ENCODE results near the gene PPBP.
"Not testable (repeated sequence)": the region's sequence is repeated elsewhere in the genome, so short reads cannot be mapped to it uniquely, and the experiment has no call there.

Gene PPBP

DNA sequence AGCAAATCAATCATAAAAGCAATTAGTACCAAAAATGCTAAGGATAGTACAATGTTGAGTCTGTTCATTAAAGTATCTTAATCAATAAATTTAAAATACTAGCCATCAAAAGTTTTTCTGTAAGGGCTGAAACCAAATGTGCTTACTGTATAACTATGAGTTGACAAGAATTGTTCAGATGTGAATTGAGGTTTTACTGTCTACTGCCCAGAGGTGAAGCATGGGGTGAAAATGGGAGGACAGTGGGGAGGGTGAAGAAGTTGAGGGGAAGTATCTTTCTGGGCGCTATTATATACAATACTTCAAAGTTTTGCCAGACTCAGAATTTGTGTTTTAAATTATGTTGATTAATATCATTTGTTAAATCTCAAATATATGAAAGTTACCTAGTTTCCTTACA, 4.1 kb upstream of the PPBP start:
- DNase-seq (ENCODE audit: low read depth in 3 of 3): no peak

DNA sequence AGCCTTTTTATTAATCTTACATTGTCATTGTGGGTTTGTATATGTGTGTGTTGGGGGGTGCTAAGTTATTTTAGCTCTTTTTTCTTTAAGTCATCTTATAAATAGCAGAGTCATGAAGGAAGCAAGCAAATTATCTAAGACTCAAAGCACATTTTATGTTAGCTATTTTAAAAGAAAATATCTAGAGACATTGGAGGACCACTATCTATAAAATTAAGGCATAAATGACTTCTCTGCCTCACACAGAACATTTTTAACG, 3.7 kb upstream of the PPBP start:
- no peak for DNase-seq (ENCODE audit: low read depth in 3 of 3)

DNA sequence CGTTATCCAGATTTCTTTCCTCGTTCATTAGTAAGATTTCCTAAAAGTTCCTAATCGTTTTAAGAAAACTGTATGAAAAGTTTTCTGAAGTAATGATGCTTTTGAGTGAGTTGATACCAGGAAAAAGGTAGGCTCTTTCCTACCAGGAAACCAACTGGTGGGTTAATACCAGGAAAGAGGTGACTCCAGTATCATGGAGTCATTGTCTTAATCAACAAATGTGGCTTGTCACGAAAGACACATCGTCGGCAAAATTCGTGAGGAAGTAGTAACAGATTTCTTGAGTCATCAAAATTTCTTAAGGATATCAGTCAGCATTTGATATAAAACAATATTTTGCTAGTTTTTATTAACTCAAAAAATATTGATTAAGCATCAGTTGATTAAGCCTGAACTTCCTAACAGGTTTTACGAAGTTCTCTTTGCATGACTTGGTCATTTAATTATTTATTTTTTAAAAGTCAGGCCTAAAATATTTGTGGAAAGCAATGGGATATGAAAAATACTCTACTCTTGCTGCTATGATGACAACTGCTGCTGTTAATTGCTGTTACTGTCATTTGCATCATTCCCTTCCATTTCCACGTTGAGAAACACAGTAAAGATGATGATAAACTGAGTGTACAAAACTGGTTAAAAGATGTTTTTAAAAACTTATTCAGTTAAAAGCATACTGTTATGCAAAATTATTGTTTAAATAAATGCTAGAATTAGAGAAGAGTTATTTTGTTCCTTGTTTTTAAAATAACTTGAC, 3.2 kb upstream of the PPBP start:
- no peak for DNase-seq (ENCODE audit: low read depth in 3 of 3)

DNA sequence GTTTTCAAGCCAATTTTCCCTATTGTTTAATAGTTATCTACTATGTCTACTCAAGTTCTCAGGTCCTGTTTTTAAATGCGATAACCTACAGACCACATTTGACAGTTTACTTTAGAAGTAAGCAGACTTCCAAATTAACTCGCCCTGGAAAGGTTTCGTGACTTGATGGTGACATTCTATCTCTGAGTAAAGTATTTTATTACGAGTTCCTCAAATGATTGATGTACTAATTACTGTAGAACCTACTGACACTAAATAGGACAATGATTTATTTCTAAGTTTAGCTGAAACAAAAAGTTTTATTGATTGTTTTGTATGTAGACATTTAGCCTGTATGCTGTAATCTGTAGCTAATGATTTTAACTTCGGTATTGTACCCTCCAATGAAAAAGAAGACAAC, 1.9 kb upstream of the PPBP start:
- DNase-seq (ENCODE audit: low read depth in 3 of 3): no peak

DNA sequence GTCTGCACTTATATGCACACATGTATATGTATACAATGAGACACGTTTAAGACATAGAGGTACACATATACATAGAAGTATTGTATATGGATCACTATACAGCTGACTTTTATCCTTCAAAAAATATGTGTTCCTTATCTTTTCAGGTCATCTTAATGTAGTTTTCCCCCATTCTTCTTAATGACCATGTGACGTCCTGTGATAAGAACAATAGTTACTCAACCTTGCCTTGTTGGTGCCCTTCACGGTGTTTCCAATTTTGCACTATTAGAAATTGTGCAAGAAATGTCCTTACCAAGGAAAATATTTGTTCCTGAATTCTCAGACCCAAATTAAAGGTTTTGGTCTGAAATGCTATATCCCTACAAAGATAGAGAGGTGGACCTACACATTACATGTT, 1.0 kb upstream of the PPBP start:
- no peak for DNase-seq (ENCODE audit: low read depth in 3 of 3)

DNA sequence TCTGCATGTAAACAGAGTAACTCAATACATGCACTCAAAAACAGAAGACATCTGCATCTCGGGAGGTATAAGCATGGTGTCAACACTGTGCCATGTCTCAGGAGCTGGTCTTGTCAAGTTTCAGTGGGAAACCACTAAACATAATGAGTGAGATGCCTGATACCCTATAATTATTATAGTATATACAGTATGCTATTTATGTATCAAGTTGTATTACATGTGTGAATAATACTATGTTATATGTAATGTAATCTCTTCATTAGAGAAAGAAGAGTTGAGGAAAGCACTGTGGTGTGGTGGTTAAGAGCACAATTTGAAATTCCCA, 2.5 kb downstream of the PPBP start:
- no peak for DNase-seq (ENCODE audit: low read depth in 3 of 3)

DNA sequence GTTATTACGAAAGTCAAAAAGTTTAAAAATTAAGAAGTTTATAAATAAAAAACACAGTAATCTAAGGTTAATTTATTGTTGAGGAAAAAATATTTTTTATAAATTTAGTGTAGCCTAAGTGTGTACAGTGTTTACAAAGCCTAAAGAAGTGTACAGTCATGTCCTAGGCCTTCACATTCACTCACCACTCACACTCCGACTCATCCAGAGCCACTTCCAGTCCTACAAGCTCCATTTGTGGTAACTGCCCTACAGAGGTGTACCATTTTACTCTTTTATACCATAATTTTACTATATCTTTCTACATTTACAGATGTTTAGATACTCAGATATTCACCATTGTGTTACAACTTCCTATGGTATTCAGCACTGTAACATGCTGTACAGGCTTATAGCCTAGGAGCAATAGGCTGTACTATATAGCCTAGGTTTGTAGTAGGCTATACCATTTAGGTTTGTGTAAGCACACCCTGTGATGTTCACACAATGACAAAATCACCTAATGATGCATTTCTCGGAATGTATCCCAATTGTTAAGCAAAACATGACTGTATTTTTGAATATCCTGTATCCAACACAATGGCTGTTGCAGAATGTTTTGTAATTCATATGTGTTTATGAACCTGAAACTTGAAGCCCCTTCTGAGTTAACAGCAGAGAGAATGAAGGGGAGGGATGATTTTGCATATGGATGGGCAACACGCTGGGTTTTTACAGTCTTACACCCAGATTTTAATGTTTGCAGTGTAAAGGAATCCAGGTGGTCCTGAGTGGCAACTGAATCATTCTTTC, 3.1 kb downstream of the PPBP start:
- no peak for DNase-seq (ENCODE audit: low read depth in 3 of 3)

DNA sequence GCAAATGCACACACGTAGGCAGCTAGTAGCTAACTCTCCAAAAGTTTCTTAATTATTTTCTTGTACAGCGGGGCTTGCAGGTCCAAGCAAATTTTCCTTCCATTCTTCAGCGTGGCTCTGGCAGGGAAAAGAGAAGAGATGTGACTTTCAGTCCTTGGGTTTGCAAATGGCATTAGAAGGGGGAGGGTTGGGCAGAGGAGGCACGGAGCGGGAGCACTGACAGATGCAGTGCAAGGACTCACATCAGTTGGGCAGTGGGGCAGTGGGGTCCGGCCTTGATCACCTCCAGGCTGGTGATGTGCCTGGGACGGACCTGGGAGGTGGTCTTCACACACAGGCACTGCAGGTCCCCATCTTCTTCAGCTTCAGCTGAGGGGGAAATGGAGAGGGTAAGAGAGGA, 6.8 kb downstream of the PPBP start:
- not testable (repeated sequence) for DNase-seq (ENCODE audit: low read depth in 3 of 3)

DNA sequence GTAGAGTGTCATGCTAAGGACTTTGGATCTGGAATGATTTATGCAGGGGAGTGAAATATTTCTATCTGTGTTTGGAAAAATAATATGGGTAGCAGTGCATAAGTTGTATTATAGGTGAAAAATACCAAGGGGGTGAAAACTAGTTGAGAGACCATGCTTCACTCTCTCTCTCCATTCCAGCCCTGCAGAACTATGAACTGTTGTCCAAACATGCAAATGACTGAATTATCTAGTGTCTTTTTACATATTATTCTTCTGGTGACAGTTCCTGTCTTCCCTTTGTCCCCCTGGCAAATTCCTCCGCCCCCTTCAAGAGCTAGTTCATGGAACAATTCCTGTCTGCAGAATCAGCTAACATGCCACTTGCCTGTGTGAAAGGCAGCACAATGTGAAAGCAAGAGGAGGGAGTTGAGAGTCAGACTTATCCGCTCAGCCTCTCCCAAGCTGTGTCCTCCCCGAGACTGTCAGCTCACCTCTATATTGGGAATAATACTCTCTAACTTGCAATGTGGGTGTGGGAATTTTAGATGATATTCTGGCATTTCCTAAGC, 8.5 kb downstream of the PPBP start:
- DNase-seq (ENCODE audit: low read depth in 3 of 3): no peak

DNA sequence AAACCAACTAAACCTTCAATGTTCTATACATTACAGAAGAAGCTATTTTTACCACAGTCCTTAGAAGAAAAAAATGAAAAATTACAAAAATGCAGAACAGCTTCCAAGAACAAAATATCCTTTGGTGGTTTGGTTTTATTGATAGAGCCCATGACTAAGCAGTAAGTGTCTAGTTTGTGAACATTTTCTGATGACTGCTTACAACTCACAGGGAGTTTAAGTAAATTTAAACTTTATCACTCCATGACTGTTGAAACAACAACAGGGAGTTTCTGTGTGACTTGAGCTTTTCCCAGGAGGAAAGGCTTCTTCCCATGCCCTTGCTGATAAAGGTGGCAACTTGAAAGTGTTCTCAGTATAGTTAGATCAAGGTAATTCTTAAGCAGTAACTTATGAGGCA, 9.1 kb downstream of the PPBP start:
- no peak for DNase-seq (ENCODE audit: low read depth in 3 of 3)

DNA sequence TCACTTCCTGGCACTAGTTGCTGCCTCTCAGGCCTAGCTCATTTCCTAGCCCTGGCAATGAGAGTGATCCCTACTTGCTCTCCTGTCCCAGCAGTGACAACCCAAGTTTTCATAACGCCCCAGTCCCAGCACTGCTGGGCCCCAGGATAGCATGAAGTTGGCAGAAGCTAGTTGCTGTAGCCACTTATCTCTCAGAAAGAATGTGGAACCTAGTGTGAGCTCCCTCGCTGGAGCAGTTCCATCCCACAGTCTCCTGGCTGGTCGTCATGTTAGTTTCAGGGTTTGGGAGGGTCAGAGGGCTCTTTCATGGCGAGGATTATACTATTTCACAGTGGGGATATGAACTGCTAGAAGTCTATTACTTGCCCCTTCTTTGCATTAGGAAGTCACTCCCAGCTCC, 11.3 kb downstream of the PPBP start:
- no peak for DNase-seq (ENCODE audit: low read depth in 3 of 3)

DNA sequence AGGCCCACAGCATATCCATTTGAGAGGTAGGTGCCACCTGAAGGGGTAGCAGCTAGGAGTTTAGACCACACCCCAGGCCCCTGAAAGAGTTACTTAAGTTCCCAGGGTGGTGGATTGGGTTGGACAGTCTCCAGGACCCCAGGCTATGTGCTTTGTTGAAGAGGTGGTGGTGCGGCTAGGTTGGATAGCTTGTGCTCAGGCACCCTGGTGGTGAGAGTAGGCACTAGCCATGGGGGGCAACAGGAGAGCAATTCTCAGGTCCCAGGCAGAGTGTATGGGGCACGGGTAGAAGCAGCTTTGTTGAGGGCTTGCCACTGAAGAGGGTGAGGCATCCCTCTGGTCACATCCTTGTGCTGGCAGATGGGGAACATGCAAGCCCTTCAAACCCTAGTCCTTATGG, 11.8 kb downstream of the PPBP start:
- DNase-seq (ENCODE audit: low read depth in 3 of 3): no peak

DNA sequence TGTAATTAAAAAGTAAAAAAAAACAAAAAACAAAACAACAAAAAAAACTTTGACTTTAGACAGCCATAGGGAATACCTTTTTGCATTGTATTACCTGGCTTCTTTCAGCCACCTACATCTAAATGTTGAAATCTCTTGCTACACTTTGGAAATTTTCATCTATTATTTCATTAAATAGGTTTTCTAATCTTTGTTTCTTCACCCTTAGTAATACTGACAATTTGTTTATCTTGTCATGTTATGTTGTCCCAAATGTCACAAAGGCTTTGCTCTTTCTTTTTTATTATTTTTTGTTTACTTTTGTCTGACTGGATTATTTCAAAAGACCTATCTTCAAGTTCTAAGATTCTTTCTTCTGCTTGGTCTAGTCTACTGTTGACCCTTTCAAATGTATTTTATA, 13.6 kb downstream of the PPBP start:
- no peak for DNase-seq (ENCODE audit: low read depth in 3 of 3)

DNA sequence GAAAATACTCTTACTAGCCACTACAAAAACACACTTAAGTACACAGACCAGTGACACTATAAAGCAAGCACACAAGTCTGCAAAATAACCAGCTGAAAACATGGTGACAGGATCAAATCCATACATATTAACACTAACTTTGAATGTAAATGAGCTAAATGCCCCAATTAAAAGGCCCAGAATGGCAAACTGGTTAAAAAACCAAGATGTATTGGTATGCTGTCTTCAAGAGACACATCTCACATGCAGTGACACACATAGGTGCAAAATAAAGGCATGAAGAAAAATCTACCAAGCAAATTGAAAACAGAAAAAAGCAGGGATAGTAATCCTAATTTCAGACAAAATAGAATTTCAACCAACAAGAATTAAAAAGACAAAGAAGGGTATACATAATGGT, 17.0 kb downstream of the PPBP start:
- DNase-seq (ENCODE audit: low read depth in 3 of 3): no peak

DNA sequence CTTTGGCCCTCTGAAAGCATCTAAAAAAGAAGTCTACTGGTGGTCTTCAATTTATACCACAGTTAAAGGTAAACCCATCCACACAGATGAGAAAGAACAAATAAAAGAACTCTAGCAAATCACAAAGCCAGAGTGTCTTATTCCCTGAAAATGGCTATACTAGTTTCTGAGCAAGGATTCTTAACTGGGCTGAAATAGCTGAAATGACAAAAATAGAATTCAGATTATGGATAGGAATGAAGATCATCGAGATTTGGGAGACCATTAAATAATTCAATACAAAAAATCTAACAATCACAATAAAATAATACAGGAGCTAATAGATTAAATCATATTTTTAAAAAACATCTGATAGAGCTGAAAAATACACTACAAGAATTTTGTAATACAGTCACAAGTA, 18.0 kb downstream of the PPBP start:
- DNase-seq (ENCODE audit: low read depth in 3 of 3): no peak

DNA sequence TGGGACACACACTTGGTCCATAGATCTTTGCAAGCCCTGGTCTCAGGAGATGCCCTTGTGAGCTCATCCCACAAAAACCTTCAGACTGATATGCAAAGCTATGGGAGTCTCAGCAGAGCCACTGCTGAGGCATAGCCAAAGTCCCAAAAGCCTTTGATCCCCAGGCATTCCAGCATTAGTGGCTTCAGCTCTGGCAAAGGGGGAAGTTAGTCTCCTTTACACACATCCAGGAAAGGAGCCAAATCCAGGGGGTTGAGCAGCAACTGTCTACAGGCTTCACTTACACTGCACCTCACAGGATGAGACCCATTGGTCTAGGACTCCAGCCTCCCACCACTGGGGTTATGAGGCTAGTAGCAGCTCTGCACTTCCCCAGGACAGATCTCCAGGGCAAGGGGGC, 20.1 kb downstream of the PPBP start:
- no peak for DNase-seq (ENCODE audit: low read depth in 3 of 3)

DNA sequence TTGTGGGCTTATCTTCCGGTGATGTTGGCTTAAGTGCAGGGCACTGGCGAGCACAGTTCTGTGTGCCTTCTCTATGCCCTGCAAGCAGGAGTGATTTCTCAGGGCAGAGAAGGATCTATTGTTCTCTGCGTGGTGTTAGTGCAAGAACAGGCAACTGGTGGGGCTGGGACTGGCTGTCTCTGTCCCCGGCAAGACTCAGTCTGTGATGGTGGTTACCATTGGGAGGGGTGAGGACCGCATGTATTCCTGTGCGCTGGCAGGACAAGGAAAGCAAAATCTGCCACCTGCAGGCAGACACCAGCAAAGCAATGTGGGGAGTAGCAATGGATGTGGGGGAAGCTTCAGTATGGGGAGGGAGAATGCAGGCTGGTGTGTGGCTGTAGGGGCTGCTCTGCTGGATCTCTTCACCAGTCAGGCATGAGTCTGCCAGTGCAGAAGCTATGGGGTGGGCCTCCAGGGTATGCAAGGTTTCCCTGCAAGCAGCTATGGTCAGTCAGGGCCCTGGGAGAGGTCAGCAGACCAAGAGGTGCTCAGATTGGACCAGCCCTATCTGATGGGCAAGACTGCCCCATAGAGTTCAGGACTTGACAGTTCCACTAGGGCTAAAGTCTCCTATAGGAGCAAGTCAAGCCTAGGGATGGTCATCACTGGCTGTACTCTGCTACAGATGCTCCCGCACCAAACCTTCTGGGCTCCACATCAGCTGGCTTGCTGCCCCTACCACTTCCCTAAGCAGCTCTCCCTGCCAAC, 23.0 kb downstream of the PPBP start:
- no peak for DNase-seq (ENCODE audit: low read depth in 3 of 3)

DNA sequence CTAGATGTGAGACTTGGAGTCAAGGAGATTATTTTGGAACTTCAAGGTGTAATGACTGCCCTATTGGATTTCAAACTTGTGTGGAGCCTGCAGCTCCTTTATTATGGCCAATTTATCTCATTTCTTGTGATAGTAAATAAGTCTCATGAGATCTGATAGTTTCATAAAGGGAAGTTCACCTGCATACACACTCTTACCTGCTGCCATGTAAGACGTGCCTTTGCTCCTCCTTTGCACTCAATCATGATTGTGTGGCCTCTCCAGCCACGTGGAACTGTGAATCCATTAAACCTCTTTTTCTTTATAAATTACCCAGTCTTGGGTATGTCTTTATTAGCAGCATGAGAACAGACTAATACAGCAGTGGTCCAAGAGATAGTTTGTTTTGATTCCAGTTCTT, 25.3 kb downstream of the PPBP start:
- DNase-seq (ENCODE audit: low read depth in 3 of 3): no peak

DNA sequence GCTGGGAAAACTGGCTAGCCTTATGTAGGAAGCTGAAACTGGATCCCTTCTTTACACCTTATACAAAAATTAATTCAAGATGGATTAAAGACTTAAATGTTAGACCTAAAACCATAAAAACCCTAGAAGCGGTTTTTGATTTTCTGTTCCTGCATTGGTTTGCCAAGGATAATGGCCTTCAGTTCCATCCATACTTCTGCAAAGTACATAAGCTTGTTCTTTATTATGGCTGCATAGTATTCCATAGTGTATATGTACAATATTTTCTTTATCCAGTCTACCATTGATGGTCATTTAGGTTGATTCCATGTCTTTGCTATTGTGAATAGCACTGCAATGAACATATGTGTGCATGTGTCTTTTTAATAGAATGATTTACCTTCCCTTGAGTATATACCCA, 28.9 kb downstream of the PPBP start:
- not testable (repeated sequence) for DNase-seq (ENCODE audit: low read depth in 3 of 3)

DNA sequence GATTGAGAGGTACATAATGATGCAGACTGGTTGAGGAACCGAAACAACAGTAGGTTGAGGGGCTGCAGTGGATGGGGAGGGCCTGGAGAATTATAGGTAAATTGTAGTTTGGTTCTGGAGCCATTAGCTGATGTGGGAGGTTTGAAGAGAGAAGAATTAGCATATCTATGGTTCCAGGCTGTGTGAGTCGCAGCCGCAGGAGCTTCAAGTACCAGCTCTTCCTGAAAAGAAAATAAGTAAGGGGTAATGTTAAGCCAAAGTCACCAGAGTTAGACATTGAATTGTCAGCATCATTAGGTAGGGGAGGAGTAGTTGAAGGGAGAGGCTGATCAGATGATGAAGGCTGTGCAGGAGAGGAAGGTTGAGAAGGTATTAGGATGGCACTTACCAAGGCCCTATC, 35.6 kb downstream of the PPBP start:
- DNase-seq (ENCODE audit: low read depth in 3 of 3): no peak

DNA sequence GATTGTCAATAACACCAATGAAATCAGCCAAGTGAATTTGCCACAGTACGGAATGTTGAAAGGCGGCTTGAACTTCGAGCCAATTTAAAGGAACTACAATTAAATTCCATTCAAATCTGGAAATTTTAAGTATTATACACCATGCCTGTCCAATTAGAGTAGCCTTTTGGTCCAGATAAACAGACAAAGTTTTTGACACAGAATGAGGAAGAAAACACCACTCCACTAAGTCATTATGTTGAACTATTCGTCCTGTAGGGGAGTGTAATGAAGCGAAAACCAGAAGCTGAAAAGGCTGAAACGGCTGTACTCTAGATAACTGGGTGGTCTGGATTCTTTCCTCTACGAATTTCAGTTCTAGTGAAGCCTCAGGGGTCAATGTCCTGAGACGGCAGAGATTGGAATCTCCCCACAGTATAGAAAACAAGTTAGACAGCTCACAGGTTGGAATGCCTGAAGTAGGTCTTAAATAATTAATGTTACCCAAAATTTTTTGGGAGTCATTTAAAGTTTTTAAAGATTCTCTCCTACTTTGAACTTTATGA, 37.5 kb downstream of the PPBP start:
- DNase-seq (ENCODE audit: low read depth in 3 of 3): not testable (repeated sequence)

DNA sequence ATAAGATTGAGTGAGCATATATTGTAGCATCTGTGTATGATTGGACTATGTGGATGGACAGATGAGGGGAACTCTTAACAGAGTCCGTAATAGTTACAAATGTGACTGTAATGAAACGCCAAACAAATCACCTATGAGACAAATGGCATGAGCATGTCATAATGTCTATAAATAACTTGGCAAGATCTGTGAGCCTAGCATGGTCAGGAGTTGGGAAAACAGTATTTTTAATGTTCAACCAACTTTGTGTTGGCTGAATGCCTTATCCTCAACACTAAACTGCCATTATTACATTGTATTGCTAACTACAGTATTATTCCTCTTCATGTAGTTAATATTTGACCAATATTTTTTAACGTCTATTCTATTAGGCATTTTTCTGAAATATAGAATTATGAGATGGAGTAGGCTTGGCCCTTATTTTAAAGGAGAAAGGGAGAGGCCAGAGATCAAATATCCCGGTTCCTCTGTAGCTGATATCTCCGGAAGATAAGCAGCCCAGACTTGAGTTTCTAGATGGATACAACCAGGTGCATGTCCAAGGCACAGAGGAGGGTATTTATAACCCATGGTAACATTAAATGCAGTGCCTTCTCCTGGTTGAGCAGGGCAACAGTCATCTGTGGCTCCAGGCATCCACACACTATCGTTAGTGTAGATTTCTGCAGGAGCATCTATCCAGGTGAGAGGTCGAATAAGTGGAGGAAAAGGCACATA, 38.8 kb downstream of the PPBP start:
- no peak for DNase-seq (ENCODE audit: low read depth in 3 of 3)
